OCI-LY1 (cell line): ENCODE results near the gene TARM1.

Experiments
- H2AFZ ChIP-seq: fragments of 200-600 bp; sonication (generic), shearing (Covaris generic); 2 replicates; pipeline ENCODE4 v1.6.0; 2014; ENCODE audit warnings: antibody characterized with exemption, mild to moderate bottlenecking, low read length
- H3F3A ChIP-seq: fragments of 200-600 bp; sonication (generic), shearing (Covaris generic); 2 replicates; pipeline ENCODE4 v1.6.0; 2014; ENCODE audit warnings: mild to moderate bottlenecking, antibody characterized with exemption, low read length, moderate library complexity; ENCODE audit not compliant: insufficient read depth
- H3K27ac ChIP-seq: fragments of 200-600 bp; sonication (generic); 2 replicates; pipeline ENCODE4 v1.5.1; 2014; ENCODE audit warnings: low read length, mixed run types, mild to moderate bottlenecking, low read depth; ENCODE audit not compliant: poor library complexity, severe bottlenecking
- H3K27me3 ChIP-seq: fragments of 200-600 bp; sonication (generic); 2 replicates; pipeline ENCODE4 v1.6.0; 2014; ENCODE audit warnings: antibody characterized with exemption, mild to moderate bottlenecking, low read length, moderate library complexity; ENCODE audit not compliant: insufficient read depth
- H3K36me3 ChIP-seq: fragments of 200-600 bp; sonication (generic); 2 replicates; pipeline ENCODE4 v1.6.1; 2014; ENCODE audit warnings: mild to moderate bottlenecking, antibody characterized with exemption, low read length, moderate library complexity, mixed read lengths; ENCODE audit not compliant: insufficient read depth
- H3K4me1 ChIP-seq: fragments of 200-600 bp; sonication (generic); 2 replicates; pipeline ENCODE4 v1.5.1; 2014; ENCODE audit warnings: mild to moderate bottlenecking, low read length, moderate library complexity; ENCODE audit not compliant: insufficient read depth, severe bottlenecking
- H3K4me2 ChIP-seq: fragments of 200-600 bp; sonication (generic), shearing (Covaris generic); 2 replicates; pipeline ENCODE4 v1.6.1; 2014; ENCODE audit warnings: low read length
- H3K4me3 ChIP-seq: fragments of 200-600 bp; sonication (generic); 2 replicates; pipeline ENCODE4 v1.5.1; 2014; ENCODE audit warnings: low read length, low read depth, mild to moderate bottlenecking, mixed read lengths; ENCODE audit not compliant: poor library complexity, severe bottlenecking
- H3K79me2 ChIP-seq: fragments of 200-600 bp; shearing (Covaris generic); 2 replicates; pipeline ENCODE4 v1.6.1; 2016; ENCODE audit warnings: mixed run types, low read length, mixed read lengths; ENCODE audit not compliant: insufficient read depth
- H3K9ac ChIP-seq: fragments of 200-600 bp; sonication (generic), shearing (Covaris generic); 2 replicates; pipeline ENCODE4 v1.6.1; 2014; ENCODE audit warnings: mild to moderate bottlenecking, low read length, mixed read lengths
- H3K9me2 ChIP-seq: fragments of 200-600 bp; sonication (generic), shearing (Covaris generic); 2 replicates; pipeline ENCODE4 v1.6.1; 2014; ENCODE audit warnings: low read depth, mild to moderate bottlenecking, low read length, mixed read lengths
- H3K9me3 ChIP-seq: fragments of 200-600 bp; shearing (Covaris generic); 2 replicates; pipeline ENCODE4 v1.6.1; 2014; ENCODE audit warnings: low read length, mixed read lengths
- H4K20me1 ChIP-seq: fragments of 200-600 bp; sonication (generic), shearing (Covaris generic); 2 replicates; pipeline ENCODE4 v1.6.0; 2016; ENCODE audit warnings: mild to moderate bottlenecking, low read length; ENCODE audit not compliant: insufficient read depth
- CTCF ChIP-seq: fragments of 200-600 bp; sonication (generic), shearing (Covaris generic); IDR thresholded peaks from 2 replicates; pipeline ENCODE4 v1.5.1; 2017; ENCODE audit warnings: mild to moderate bottlenecking, antibody characterized with exemption, low read length, moderate library complexity, mixed read lengths
- EZH2 ChIP-seq: fragments of 200-600 bp; sonication (generic), shearing (Covaris generic); IDR thresholded peaks from 2 replicates; pipeline ENCODE4 v1.8.0; 2017; ENCODE audit warnings: borderline replicate concordance, mixed run types, mild to moderate bottlenecking, antibody characterized with exemption, low read length, moderate library complexity, mixed read lengths

TARM1 gene

GRCh38 chr19:54124393-54124792, 43.2 kb upstream of the TARM1 start:
- H3K9me3 ChIP-seq = no peaks in the 10 kb centered on the region
- no peak overlapping the region for H3K4me2 ChIP-seq
- no peaks in the 10 kb centered on the region for H3K9me2 ChIP-seq
- no peaks in the 10 kb centered on the region for H3F3A ChIP-seq
- H3K27ac ChIP-seq = no peak overlapping the region
- no peak overlapping the region for H2AFZ ChIP-seq
- no peaks in the 10 kb centered on the region for H3K4me1 ChIP-seq
- H3K79me2 ChIP-seq = no peaks in the 10 kb centered on the region
- no peaks in the 10 kb centered on the region for H3K27me3 ChIP-seq
- TF ChIP-seq EZH2 = no peak
- TF ChIP-seq CTCF = no peak
- H3K9ac ChIP-seq = no peak overlapping the region
- no peaks in the 10 kb centered on the region for H4K20me1 ChIP-seq
- peaks cover 87% of the 10 kb centered on the region for H3K36me3 ChIP-seq
- no peak overlapping the region for H3K4me3 ChIP-seq

GRCh38 chr19:54123682-54124081, 42.5 kb upstream of the TARM1 start:
- no peaks in the 10 kb centered on the region for H4K20me1 ChIP-seq
- no peaks in the 10 kb centered on the region for H3K9me2 ChIP-seq
- no peaks in the 10 kb centered on the region for H3K4me1 ChIP-seq
- H3F3A ChIP-seq = no peaks in the 10 kb centered on the region
- H3K9me3 ChIP-seq = no peaks in the 10 kb centered on the region
- no peaks in the 10 kb centered on the region for H3K79me2 ChIP-seq
- no peak overlapping the region for H3K4me2 ChIP-seq
- no peak overlapping the region for H3K9ac ChIP-seq
- no peak overlapping the region for H2AFZ ChIP-seq
- H3K27me3 ChIP-seq = no peaks in the 10 kb centered on the region
- H3K36me3 ChIP-seq = peaks cover 84% of the 10 kb centered on the region
- TF ChIP-seq CTCF (no peak), EZH2 (no peak)
- no peak overlapping the region for H3K27ac ChIP-seq
- no peak overlapping the region for H3K4me3 ChIP-seq

GRCh38 chr19:54121259-54121658, 40.1 kb upstream of the TARM1 start:
- TF ChIP-seq EZH2 (no peak), CTCF (no peak)
- no peak overlapping the region for H3K4me3 ChIP-seq
- H3K9ac ChIP-seq = no peak overlapping the region
- H3K9me2 ChIP-seq = no peaks in the 10 kb centered on the region
- H4K20me1 ChIP-seq = no peaks in the 10 kb centered on the region
- H3K27ac ChIP-seq = no peak overlapping the region
- no peaks in the 10 kb centered on the region for H3K27me3 ChIP-seq
- peaks cover 9% of the 10 kb centered on the region for H3K4me1 ChIP-seq
- H3K36me3 ChIP-seq = peaks cover 75% of the 10 kb centered on the region
- H3K79me2 ChIP-seq = peaks cover 7% of the 10 kb centered on the region
- H3K9me3 ChIP-seq = no peaks in the 10 kb centered on the region
- H3F3A ChIP-seq = no peaks in the 10 kb centered on the region
- H3K4me2 ChIP-seq = no peak overlapping the region
- H2AFZ ChIP-seq = no peak overlapping the region
